GM08714 (cell line): ENCODE measurements around the gene HOXA13.
A peak's percentile ranks its signal among the peaks of the same experiment; 100 is the strongest.

Source experiments
- H3K4me3 ChIP-seq: fragments of 200-500 bp; sonication (Bioruptor generic); 2 replicates; pipeline ENCODE4 v1.5.1; 2014; ENCODE audit warnings: mild to moderate bottlenecking, low read length, inconsistent platforms
- ZNF274 ChIP-seq: IDR thresholded peaks from 2 replicates; pipeline ENCODE4 v1.6.1; 2012; ENCODE audit warnings: mild to moderate bottlenecking, low read depth, low read length

The HOXA13 gene

DNA sequence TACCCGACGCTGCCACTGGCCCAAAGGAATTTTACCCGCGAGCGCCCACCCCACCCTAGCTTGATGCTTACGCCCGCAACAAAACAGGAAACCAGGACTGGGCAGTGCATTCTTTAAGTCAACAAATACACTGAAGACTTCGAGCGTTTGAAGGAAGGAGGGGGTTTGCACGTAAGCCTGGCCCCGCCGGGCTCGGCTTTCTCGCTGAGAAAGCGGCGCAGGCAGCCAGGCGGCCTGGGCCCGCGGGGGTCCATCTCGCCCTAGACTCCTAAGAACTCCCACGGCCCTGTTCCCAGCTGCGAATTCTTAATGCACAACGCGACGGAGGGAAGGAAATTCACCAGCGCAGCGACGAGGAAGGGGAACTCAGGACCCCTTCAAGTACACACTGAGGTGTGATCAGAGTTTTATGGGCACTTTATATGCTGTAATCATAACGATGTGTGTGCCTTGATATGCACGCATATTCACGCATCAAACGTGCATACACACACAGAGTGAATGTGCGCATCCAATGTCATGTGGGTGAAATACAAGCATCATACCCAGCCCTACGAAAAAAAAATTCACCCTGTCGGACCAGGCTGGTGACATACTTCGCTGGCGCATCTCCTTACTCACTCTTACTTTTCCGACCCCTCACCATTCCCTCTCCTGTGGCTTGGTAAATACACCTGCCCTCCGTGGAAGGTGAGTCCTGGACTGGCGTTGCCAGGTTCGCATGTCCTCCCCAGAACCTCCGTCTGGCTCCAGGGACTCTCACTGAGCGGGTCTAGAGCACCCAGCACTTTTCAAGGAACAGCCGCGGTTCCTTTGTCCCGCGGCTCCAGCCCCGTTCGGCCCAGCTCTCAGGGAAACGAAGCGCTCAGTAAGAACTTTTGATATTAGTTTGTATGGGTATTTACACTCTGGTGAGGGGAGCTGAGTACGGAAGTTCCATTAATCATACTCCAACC is 5.7 kb upstream of the HOXA13 start:
- TF ChIP-seq ZNF274: no peak
- no peak overlapping the region for H3K4me3 ChIP-seq

DNA sequence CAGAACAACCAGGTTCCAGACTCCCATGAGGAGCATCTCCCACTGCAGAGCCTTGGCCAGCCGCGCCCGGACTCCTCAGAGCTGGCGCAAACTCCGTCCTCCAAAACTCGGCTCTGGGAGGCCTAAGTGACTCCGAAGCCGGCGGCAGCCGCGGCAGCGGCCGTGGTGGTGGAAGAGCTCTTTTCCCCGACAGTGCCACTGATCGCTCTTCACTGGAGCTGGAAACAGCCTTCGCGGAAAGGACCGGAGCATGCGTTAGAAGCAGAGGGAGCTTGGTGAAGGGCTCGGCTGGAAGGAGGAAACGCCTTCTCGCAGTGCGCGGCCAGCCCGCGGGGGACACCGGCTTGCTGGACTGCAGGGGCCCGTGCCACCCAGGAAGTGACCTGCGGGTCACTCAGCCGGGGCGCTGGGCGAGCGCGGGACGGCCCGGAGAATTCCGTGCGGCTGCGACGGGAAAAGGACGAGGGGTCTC is 5.0 kb upstream of the HOXA13 start:
- no peak overlapping the region for H3K4me3 ChIP-seq
- no peak for TF ChIP-seq ZNF274

DNA sequence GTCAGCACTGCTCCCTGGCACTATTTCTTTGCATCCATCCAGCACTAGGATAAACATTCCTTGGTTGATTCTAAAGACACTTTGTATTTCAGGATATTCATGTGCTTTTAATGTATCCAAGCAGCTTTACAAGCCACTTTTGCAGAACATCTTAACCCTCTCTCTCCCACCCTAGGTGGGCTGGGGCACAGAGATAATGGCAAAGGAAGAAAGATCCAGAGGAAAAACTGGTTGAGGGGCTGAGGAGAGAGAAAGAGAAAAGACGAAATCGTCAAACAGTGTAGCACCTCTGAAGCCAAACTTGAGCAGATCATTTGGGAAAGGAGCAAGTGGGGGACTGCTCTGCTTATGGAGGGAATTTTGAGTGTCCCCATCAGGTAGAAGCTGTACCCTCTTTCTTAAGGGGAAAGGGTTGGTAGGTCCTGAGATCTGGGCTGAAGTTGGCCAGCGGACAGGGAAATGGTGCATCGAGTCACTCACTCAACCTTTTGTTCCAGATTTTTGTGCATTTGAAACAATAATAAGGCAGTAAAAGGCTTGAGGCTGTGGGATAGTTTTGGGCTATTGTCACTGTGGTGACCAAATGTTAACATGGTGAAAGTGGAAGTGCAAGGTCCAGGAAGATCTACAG is 4.2 kb upstream of the HOXA13 start:
- H3K4me3 ChIP-seq: no peak overlapping the region
- no peak for TF ChIP-seq ZNF274

DNA sequence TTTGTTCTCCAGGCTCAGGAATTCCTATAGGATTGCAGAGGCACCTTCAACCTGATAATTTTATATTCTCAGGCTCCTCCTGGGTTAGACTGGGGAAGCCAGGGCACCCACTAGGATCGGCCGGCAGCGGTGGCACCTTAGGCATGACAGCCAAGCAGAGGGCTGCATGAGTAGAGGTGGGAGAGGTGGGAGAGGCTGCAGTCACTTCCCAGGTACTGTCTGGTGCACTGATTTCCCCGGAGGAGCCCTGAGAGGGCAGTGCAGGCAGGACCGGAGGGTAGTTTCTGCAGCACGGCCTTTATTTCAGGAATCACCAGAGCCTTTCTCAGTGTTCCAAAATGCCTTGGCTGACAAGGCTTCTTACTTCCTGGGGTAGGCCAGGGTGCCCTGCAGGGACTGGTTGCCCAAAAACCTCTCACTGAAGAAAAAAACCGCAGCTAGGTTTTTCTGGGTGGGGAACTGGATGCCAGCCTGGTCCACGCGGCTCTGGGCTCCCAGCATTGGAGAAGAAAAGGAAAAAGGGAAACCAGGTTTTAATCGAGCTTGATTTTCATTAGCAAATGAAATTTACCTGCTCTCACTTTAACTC is 3.6 kb upstream of the HOXA13 start:
- H3K4me3 ChIP-seq: no peak overlapping the region
- TF ChIP-seq ZNF274: no peak

DNA sequence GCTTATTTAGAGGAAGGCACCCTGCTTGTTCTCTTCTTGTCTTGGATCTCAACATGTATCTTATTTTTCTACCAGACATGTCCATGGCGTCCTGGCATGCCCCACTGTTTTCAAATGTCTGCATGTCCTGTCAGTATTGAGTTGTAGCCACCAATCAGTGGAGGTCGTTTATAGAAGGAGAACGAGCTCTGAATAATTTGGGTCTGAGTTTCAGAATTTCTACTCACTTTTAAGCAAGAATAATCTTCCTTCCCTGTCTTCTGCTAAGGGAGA is 2.9 kb upstream of the HOXA13 start:
- no peak for TF ChIP-seq ZNF274
- H3K4me3 ChIP-seq: no peak overlapping the region

DNA sequence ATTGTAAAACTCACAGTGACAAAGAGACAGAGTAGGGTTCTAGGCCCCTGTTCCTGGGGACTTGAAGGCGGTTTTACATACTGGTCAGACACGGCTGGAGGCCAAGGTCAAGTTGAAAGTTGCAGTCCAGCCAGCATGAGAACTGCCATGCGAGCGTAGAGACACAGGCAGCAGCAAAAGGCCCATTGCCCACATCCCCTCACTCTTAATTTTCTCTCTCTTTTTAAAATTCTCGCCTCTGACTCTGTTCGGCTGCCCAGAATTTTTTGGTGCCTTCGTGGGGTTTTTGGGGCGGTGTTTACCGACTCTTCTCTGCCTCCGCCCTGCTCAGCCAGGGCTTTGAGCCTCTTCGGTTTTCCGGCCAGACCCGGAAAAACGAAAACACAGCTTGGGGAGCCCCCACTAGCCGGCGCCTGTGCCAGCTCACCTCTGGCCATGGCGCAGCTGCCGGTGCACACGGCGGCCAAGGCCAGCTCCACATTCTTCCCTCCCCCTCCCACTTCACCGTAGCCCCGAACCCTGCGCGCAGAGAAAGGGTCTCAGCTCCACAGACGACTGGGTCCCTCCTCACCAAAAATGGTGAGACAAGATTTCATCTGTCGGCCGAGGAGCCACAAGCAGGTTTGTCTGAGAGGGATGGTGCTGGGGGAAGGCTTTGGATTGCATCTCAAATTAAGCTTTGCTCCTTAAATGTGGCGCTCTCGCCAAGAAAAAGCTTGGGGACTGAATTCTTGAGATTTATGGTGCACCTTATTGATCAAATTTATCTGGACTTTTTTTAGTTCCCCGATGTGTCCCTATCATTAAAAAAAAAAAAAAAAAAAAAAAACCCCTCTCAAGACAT is 2.3 kb upstream of the HOXA13 start:
- H3K4me3 ChIP-seq: no peak overlapping the region
- no peak for TF ChIP-seq ZNF274

DNA sequence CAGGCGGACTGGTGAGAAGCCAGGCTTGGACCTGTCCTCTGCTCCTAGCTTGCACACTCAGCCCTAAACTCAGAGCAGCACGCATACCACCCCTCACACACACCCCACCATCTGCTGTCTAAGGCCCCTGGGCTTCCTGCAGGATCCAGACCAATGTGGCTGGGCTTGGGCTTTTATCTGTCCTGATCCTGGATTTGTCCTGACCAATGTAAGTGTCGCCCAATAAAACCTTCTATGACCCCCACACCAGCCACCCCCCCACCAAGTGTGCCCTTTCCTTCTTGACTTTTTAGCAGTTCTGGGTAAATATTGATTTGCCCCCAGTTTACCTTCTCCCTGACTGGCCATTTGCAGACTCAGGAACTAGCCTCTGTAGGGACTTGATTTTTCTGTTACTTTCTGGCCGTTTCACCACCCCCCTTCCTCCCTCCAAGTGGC is 1.7 kb upstream of the HOXA13 start:
- H3K4me3 ChIP-seq: no peak overlapping the region
- no peak for TF ChIP-seq ZNF274

DNA sequence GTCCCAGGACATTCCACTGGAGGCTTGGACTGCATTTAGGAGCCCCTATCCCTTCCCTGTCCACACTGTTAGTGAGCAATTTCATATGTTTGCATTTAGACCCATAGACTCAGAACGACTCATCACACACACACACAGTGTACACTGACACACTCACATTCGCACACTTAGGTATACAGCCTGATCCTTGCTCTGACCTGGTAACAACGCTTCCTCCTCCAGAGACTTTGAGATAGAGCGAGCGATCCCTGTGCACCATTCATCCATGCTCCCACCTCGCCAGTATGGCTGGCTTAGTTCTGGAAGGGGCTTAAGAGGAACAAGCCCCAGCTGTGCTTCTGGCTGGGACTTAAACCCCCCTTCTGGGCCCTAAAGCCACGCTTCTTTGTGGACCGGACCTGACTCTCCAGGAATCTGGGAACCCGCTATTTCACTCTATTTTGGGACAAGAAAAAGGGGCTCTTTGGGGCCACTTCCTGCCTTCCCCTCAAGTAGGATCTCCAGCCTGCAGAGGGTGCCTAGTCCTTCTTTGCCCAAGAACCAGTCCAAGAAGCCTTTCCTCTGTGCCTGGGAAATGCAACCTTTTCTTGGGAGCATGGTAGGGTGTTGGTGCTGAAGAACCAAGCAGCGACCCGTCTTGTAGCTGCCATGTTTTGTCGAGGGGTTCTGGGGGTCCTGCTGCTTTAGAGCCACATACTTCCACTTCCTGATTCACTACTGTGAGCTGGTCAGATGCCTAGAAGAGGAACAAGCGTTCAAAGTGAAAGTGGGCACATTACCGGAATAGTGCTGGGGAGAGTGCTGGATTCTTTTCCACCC is 1.1 kb upstream of the HOXA13 start:
- TF ChIP-seq ZNF274: no peak
- no peak overlapping the region for H3K4me3 ChIP-seq

DNA sequence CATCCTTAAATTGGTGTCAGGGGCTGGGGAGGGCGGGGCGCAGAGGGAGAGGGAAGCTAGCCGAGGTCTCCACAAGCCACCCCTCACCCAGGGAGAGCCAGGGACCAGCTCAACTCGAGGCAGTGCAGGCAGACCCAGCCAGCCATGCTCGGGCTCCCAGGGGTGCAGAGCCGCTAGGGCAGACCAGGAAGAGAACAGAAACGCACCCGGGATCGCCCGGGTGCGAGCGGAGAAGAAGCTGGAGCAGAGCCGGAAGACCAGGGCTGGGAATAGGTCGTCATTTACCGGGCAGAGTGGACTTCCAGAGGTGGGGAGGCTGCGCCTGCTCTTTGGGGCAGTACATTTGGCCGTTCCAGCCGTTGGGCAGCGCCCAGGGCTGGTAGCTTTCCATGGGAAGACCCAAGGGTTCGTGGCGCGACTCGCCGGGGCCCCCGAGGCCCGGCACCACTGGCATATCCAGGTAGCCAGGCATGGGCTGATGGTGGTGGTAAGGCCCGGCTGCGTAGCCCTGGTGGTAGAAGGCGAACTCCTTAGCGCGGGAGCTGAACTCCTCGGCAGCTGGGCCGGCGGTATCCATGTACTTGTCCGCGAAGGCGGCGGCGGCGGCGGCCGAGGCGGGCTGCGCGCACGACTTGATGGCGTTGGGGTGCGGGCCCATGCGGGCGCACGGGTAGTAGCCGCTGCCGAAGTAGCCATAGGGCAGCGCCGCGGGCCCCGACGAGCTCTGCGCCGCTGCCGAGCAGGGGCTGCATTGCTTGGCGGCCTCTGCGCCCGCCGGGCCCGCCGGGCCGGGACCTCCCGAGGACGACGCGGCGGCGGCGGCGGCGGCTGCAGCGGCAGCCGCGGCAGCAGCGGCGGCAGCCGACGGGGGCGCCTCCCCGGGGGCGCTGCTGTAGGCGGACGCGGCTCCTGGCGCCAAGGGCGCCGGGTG is 755 bp downstream of the HOXA13 start:
- H3K4me3 ChIP-seq: peak overlapping the region; percentile 3
- no peak for TF ChIP-seq ZNF274

DNA sequence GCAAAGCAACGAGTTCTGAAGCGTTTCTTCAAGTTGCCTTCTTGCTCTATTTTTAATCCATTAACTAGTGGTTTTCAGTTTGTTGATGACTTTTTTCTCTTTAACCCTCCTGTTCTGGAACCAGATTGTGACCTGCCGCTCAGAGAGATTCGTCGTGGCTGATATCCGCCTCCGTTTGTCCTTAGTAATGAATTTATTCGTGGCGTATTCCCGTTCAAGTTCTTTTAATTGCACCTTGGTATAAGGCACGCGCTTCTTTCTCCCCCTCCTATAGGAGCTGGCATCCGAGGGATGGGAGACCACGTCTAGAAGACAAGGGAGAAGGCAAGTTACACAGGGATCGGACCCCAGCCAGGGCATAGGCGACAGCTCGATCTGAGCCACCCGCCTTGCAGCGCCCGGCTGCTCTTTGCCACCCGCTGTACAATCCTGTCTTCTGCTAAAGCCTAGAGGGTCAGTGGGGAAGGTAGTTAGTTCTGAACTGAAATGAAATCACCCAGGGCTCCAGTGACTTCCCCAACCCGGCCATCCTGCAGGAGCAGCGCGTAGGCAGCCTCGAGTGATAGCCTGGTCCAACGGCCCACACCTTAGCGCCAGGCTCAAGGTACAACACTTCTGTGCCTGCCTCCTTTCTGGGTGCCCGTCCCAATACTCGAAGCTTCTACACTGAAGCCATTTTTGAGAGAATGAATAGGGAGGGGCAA is 1.6 kb downstream of the HOXA13 start:
- no peak for TF ChIP-seq ZNF274
- peak overlapping the region; percentile 15; the same call in 1 of the 2 replicates for H3K4me3 ChIP-seq

DNA sequence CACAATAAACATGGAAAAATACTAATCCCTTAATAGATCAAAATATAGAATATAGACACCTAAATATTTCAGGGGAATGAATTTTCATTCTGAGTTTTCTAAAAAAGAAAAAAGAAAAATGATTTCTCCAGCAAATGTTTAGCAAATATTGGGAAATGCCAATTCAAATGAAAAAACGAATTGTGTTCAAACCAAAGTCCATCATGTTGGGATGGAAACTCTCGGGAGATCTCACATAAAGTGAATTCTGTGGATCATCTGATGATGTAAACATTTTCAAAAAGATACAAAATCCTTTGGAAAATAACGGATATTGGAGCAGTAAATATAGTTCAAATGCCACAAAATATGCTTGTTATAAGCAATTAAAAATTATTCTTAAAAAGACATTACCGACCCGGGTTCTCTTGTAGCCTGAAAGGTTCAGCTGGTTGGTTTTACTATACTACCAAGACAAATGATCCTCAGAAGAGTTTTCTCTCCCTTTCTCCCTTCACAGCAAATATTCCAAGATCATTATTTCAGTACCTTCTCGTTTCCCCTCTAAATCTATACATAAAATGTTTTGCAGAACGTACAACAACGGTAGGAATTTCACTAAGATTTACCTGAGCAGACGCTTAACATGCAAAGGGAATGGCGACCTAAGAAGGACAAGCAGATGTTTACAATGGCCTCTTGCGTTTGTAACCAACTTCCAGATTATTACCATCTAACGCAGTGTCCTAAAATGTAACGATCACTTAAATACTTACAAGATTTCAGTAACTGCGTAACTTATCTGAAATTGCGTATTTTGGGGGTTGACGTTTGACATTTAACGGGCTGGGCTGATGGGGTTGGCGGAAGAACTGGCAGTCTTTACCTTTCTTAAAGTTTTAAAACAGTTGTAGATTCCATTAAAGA is 2.5 kb downstream of the HOXA13 start:
- TF ChIP-seq ZNF274: no peak
- H3K4me3 ChIP-seq: peak overlapping the region; percentile 15; the same call in 1 of the 2 replicates
